Measurements from ENCODE around the gene MAP1LC3B.

Gene MAP1LC3B

DNA sequence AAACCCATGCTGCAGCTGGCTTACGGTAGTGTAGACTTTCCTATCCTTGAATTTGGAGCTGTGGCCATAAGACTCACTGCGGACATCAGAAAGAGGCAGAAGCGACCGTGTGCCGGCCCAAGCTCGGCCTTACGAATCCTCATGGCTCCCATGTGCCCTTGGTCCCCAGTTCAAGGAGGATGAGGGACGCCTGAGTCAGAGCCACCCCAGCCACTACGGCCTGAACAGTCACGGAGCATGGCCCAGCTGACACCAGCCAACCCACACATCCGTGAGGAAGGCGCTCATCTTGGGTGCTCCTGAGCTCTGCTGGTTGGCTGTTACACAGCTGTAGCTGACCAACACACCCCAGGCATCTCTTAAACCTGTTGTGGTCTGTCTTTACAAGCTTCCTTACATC lies 56.7 kb downstream of the MAP1LC3B start:
- Histone ChIP-seq H3F3A (ENCODE audit: insufficient read depth) (no peaks in the 10 kb centered on the region), H3K79me2 (ENCODE audit: insufficient read depth, low read length) (no peaks in the 10 kb centered on the region), H2AFZ (ENCODE audit: low read depth, low read length, severe bottlenecking) (no peak overlapping the region), H3K27ac (ENCODE audit: low read depth, low read length) (no peak overlapping the region), H3K9me3 (ENCODE audit: insufficient read depth, low read length) (no peaks in the 10 kb centered on the region), H3K9me2 (replicated peaks; ENCODE audit: insufficient read depth, low read length) (no peaks in the 10 kb centered on the region), H3K9ac (ENCODE audit: low read length) (no peak overlapping the region), H3K4me2 (ENCODE audit: low read depth, low read length, poor library complexity, severe bottlenecking) (no peak overlapping the region), H3K4me3 (ENCODE audit: insufficient read depth, low read length, poor library complexity, severe bottlenecking) (no peak overlapping the region), H4K20me1 (ENCODE audit: low read depth, low read length) (no peaks in the 10 kb centered on the region), H3K36me3 (ENCODE audit: low read length) (no peaks in the 10 kb centered on the region), H3K27me3 (ENCODE audit: low read length) (no peaks in the 10 kb centered on the region)
- TF ChIP-seq, protein P1, sequence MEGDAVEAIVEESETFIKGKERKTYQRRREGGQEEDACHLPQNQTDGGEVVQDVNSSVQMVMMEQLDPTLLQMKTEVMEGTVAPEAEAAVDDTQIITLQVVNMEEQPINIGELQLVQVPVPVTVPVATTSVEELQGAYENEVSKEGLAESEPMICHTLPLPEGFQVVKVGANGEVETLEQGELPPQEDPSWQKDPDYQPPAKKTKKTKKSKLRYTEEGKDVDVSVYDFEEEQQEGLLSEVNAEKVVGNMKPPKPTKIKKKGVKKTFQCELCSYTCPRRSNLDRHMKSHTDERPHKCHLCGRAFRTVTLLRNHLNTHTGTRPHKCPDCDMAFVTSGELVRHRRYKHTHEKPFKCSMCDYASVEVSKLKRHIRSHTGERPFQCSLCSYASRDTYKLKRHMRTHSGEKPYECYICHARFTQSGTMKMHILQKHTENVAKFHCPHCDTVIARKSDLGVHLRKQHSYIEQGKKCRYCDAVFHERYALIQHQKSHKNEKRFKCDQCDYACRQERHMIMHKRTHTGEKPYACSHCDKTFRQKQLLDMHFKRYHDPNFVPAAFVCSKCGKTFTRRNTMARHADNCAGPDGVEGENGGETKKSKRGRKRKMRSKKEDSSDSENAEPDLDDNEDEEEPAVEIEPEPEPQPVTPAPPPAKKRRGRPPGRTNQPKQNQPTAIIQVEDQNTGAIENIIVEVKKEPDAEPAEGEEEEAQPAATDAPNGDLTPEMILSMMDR (IDR thresholded peaks at IDR 0.05; ENCODE audit: insufficient read depth, low read length, poor library complexity, severe bottlenecking), result no peak
- no peak for TF ChIP-seq EZH2phosphoT487 (conservative IDR thresholded peaks at IDR 0.05; ENCODE audit: low read length)

DNA sequence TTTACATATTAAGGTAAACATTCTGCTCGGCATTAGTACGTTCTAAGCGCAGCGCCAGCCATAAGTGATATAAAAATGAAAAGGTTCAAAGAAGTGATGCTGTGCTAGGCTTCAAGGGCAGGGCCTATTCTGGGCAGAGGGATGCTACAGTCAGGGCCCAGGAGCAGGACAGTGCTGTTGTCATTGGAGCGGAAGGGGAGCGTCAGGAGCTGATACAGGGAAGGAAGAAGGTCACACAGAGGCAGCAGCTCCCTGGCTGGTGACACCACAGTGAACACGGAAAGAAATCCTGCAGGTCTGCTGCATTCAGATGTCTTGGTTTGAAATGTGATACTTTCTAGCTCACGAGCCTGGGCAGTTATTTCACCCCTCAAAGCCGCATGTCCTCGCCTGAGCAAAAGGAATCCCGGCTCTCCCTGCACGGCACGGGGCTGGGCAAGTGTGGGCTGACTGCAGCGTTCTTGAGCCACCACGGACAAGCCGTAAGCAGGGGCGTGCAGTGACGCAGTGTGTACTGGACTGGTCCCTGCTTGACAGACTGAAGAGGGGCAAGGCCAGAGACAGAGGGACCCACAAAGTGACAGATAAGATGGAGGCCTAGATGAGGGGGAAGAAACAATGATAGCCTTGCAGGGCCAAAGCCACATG lies 59.6 kb downstream of the MAP1LC3B start:
- no peaks in the 10 kb centered on the region for H3K9me3 ChIP-seq (ENCODE audit: insufficient read depth, low read length)
- no peak overlapping the region for H3K9ac ChIP-seq (ENCODE audit: low read length)
- no peaks in the 10 kb centered on the region for H3K9me2 ChIP-seq (replicated peaks; ENCODE audit: insufficient read depth, low read length)
- H2AFZ ChIP-seq (ENCODE audit: low read depth, low read length, severe bottlenecking), result no peak overlapping the region
- H3K79me2 ChIP-seq (ENCODE audit: insufficient read depth, low read length), result no peaks in the 10 kb centered on the region
- TF ChIP-seq, protein P1 (IDR thresholded peaks at IDR 0.05; ENCODE audit: insufficient read depth, low read length, poor library complexity, severe bottlenecking), result no peak
- TF ChIP-seq EZH2phosphoT487 (conservative IDR thresholded peaks at IDR 0.05; ENCODE audit: low read length), result no peak
- H3K4me2 ChIP-seq (ENCODE audit: low read depth, low read length, poor library complexity, severe bottlenecking), result no peak overlapping the region
- H3F3A ChIP-seq (ENCODE audit: insufficient read depth), result no peaks in the 10 kb centered on the region
- H3K4me3 ChIP-seq (ENCODE audit: insufficient read depth, low read length, poor library complexity, severe bottlenecking), result no peak overlapping the region
- no peaks in the 10 kb centered on the region for H3K27me3 ChIP-seq (ENCODE audit: low read length)
- no peaks in the 10 kb centered on the region for H4K20me1 ChIP-seq (ENCODE audit: low read depth, low read length)
- no peak overlapping the region for H3K27ac ChIP-seq (ENCODE audit: low read depth, low read length)
- H3K36me3 ChIP-seq (ENCODE audit: low read length), result no peaks in the 10 kb centered on the region

DNA sequence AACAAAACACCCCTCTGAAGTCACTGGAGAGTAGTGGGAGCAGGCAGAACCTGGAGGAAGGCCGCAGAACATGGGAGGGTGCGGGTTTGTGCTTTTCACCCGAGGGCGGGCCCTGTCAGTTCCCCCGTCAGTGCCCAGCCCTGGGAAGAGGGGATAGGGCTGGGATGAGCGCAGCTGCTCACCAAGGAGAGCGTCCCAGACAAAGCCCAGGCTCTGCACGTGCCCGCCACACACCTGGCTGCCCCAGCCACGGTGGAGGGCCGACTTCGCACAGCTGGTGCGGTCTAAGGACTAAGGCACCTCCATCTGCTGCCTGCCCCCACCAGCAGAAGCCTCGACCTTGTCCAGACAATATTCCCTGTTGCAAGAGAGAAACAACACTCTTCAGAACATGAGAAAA lies 61.2 kb downstream of the MAP1LC3B start:
- no peaks in the 10 kb centered on the region for H3K9me3 ChIP-seq (ENCODE audit: insufficient read depth, low read length)
- H3K36me3 ChIP-seq (ENCODE audit: low read length), result no peaks in the 10 kb centered on the region
- no peaks in the 10 kb centered on the region for H3K79me2 ChIP-seq (ENCODE audit: insufficient read depth, low read length)
- no peak overlapping the region for H3K9ac ChIP-seq (ENCODE audit: low read length)
- H3K4me2 ChIP-seq (ENCODE audit: low read depth, low read length, poor library complexity, severe bottlenecking), result no peak overlapping the region
- no peaks in the 10 kb centered on the region for H3K9me2 ChIP-seq (replicated peaks; ENCODE audit: insufficient read depth, low read length)
- TF ChIP-seq EZH2phosphoT487 (conservative IDR thresholded peaks at IDR 0.05; ENCODE audit: low read length), result no peak
- TF ChIP-seq, protein P1 (IDR thresholded peaks at IDR 0.05; ENCODE audit: insufficient read depth, low read length, poor library complexity, severe bottlenecking), result no peak
- no peaks in the 10 kb centered on the region for H3F3A ChIP-seq (ENCODE audit: insufficient read depth)
- no peaks in the 10 kb centered on the region for H3K27me3 ChIP-seq (ENCODE audit: low read length)
- H3K4me3 ChIP-seq (ENCODE audit: insufficient read depth, low read length, poor library complexity, severe bottlenecking), result no peak overlapping the region
- no peak overlapping the region for H3K27ac ChIP-seq (ENCODE audit: low read depth, low read length)
- H2AFZ ChIP-seq (ENCODE audit: low read depth, low read length, severe bottlenecking), result no peak overlapping the region
- no peaks in the 10 kb centered on the region for H4K20me1 ChIP-seq (ENCODE audit: low read depth, low read length)
